ACHN (cell line): ENCODE measurements around the gene IGSF6.
A peak's percentile ranks its signal among the peaks of the same experiment; 100 is the strongest.
"Not testable (repeated sequence)": the region's sequence is repeated elsewhere in the genome, so short reads cannot be mapped to it uniquely, and the experiment has no call there.

Source experiments
- DNase-seq: peaks from one replicate; pipeline ENCODE4 v3.0.0-alpha.2; 2015
- in situ Hi-C: cut with HindIII; loops from 2 replicates; pipeline ENCODE4 v1.10.0; 2017; ENCODE audit warnings: low sequenced_read_pairs, low pct_ligation_motif_present, low pct_unique_long_range_greater_than_20kb

Gene IGSF6, protein sequence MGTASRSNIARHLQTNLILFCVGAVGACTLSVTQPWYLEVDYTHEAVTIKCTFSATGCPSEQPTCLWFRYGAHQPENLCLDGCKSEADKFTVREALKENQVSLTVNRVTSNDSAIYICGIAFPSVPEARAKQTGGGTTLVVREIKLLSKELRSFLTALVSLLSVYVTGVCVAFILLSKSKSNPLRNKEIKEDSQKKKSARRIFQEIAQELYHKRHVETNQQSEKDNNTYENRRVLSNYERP

DNA sequence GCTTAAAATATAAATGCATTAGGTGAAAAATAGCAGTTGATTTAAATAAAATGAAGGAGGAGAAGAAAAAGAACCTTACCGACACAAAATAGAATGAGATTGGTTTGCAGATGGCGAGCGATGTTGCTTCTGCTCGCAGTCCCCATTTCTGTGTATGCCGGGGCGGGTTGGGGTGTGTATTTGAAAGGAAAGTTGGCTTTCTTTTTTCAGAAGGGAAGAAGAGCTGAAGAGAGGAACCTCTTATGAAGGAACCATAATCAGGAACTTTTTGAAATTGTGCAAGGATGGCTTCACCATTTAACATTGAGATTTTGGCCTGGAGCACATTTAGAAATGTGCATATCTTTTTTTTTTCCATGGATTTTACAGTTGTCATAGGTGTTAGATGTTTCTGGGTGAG lies at the start of gene IGSF6:
Gene IGSF6 (minus strand): TSS at position 156 of the 400 bp plus-strand sequence. CDS start 10 bp downstream, at position 146.
- DNase-seq = no peak
- in situ Hi-C loops = no loop called here

DNA sequence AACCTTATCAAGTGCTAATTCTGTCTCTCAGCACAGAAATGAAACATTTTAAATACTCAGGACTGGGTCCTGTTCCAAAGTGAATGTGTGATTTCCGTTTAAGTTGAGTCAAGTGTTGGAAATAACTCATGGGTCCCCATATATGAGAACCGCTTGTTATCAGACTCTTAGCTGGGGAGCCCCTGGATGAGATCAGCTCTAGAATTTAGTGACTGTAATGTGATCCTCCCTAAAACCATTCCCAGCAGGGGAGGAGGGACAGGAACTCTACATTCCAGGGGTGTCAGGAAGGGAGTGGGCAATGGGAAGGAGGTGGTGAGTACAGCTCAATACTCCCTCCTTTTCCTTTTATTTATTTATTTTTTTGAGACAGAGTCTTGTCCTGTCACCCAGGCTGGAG lies 48.9 kb upstream of the IGSF6 start:
- no peak for DNase-seq
- in situ Hi-C loops = no loop called here

DNA sequence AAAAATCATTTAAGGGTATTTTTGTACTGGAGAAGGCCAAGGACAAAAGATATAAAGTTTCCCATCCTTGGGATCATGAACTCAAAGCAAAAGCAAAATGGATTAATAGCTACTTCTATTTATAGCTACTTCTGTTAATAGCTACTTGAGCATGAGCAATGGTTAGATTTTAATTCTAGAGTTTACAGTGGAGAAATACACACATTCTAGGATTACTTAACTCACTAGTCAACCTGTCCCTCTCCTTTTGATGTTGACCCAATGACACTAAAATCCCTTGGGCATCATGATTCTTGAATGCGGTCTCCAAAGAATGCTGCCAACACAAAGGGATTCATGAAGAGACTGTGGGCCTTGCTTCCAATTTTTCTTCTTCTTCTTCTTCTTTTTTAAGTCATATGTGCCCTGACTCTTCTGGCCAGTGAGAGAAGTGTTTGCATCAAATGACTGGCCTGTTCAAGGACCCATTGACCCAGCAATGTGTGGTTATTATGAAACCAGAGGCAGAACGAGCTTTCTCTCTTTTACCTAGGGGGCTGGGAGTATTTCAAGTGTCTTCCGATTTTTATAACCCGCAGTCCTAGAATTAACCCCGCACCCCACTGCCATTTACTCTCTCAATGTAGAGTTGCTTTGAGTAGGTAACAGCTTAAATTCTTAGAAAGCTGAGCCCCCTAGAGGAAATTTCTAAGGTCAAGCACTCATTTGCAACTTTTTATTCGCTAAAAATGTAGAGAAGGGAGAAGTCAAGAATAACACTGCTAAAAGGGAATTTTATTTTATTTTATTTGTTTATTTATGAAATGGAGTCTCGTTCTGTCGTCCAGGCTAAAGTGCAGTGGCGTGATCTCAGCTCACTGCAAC lies 46.0 kb upstream of the IGSF6 start:
- DNase-seq = no peak
- in situ Hi-C loops = no loop called here

DNA sequence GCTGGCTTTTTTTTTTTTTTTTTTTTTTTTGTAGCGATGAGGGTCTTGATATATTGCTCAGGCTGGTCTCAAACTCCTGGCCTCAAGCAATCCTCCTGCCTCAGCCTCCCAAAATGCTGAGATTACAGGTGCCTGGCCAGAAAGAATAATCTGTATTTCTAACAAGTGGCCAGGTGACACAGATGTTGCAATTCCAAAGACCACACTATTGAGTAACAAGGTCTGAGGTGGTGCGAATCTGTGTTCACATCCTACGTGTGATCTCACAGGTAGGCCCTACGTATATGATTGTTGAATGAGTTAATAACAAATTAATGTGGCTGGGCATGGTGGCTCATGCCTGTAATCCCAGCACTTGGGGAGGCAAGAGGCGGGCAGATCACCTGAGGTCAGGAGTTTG lies 44.6 kb upstream of the IGSF6 start:
- no peak for DNase-seq
- in situ Hi-C loops = no loop called here

GRCh38 chr16:21694609-21695008 lies 42.2 kb upstream of the IGSF6 start:
- no peak for DNase-seq
- in situ Hi-C loops = no loop called here

- in situ Hi-C loops = not testable (repeated sequence)
Measured at GRCh38 chr16:21690967-21691366, 38.6 kb upstream of the IGSF6 start.

GRCh38 chr16:21689107-21689506 lies 36.7 kb upstream of the IGSF6 start:
- in situ Hi-C loops = no loop called here
- no peak for DNase-seq

More at GRCh38 chr16:21690967-21691366, 38.6 kb upstream of the IGSF6 start:
- not testable (repeated sequence) for DNase-seq

DNA sequence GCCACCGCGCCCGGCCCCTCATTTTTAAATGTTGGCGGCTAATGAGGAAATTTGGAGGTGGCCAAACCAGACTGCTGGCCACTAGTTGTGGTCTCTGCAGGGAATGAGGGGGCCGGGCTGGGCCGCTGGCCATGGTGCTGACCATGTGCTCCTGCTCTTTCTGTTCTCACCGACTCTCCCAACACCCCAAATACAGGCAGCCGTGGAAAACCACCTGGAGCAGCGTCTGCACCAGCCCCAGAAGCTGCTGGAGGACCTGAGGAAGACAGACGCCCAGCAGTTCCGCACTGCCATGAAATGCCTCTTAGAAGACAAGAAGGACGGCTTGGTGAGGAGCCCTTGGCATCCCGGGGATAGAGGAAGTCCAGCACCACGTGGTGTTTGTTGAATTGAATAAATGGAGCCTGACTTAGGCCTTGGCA lies 32.6 kb upstream of the IGSF6 start:
- in situ Hi-C loops = no loop called here
- DNase-seq = no peak

DNA sequence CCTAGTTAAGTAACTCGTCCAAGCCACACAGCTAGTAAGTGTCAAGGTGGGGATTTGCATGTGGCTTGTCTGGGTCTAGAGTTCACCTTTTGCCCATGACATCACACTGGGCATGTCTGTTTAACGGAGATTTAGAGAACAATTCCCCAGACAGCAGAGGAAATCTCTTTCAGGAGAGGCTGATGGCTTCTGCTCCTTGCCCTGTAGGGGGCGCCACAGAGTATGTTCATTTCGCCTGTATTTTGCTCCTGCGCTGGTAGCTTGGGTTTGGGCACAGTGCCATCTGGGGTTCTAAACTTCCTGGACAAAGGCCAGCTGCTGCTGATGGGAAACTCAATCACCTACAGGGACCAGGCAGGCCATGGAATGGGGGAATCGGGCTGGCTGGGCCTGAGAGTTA lies 31.8 kb upstream of the IGSF6 start:
- DNase-seq = peak; percentile 15
- in situ Hi-C loops = no loop called here

GRCh38 chr16:21683184-21683583 lies 30.8 kb upstream of the IGSF6 start:
- DNase-seq = no peak
- in situ Hi-C loops = no loop called here

GRCh38 chr16:21680714-21681113 lies 28.3 kb upstream of the IGSF6 start:
- in situ Hi-C loops, DNase-seq: not testable (repeated sequence)

DNA sequence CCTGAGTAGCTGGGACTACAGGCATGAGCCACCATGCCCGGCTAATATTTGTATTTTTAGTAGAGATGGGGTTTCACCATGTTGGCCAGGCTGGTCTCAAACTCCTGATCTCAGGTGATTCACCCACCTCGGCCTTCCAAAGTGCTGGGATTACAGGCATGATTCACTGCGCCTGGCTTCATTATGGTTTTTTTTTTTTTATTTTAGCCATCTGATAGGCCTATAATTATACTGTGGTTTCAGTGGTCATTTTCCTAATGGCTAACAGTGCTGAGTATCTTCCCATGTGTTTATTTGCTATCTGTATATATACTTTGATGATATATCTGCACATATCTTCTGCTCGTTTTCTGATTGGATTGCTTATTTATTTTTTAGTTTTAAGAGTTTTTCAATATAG lies 22.0 kb upstream of the IGSF6 start:
- DNase-seq = not testable (repeated sequence)

GRCh38 chr16:21673469-21673868 lies 21.1 kb upstream of the IGSF6 start:
- no peak for DNase-seq
- in situ Hi-C loops = no loop called here

More for the DNA sequence above, 22.0 kb upstream of the IGSF6 start:
- in situ Hi-C loops = not testable (repeated sequence)

DNA sequence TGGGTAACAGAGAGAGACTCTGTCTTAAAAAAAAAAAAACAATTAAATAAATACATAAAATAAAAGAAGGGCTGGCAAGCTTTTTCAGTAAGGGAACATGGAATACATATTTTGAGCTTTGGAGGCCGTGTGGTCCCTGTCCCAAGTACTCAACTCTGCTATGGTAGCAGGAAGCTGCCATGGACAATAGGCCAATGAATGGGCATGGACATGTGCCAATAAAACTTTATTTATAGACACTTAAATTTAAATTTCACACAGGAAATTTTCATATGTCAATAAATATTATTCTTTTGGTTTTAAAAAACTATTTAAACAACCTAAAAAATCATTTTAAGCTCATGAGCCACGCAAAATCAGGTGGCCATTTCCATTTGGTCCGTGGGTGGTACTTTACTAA lies 15.2 kb upstream of the IGSF6 start:
- in situ Hi-C loops = no loop called here

GRCh38 chr16:21666772-21667171 lies 14.4 kb upstream of the IGSF6 start:
- in situ Hi-C loops = no loop called here
- no peak for DNase-seq

More for the DNA sequence above, 15.2 kb upstream of the IGSF6 start:
- no peak for DNase-seq

- DNase-seq = no peak
- in situ Hi-C loops = no loop called here
Measured at GRCh38 chr16:21664801-21665492, 12.5 kb upstream of the IGSF6 start.

DNA sequence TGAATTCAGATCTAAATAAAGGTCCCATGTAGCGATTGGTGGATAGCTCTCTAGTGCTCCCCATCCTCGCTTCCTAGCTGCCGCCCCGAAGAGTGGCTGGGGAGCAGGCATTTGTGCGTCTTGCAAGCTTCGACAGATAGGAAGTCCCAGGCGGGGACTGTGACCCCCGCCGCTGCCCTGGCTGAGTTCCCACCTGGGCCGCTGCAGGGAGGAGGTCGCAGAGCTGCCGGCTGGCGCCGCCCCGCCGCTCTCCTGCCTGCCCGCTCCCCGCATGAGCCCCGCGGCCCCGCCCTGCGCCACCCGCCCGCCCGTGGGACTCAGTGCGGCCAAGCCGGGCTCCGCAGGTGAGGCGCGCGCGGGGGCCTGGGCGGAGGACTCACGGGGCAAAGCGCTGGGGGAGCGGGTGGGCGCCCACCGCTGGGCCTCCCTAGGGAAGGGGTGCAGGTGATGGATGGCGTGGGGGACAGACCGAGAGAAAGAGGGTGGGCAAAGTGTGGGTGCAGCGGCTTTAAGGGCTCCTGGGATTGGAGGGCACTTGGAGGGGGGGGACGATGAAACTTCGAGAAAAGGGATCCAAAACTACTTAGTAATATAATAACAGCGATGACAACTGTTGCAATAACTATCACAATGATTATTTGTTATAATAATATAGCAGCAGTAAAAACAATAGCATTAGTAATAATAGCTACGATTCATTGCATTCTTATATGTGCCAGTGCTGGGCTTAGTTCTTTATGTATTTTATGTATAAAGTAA lies 11.7 kb upstream of the IGSF6 start, which contains the start of gene OTOA:
Gene OTOA (plus strand): TSS at position 80 of the 759 bp plus-strand sequence. CDS start 14,547 bp downstream, outside the sequence.
- DNase-seq = no peak
- in situ Hi-C loops = no loop called here

- DNase-seq = no peak
- in situ Hi-C loops = no loop called here
Measured at GRCh38 chr16:21659124-21659523, 6.7 kb upstream of the IGSF6 start.
